ENCODE measurements around the gene LGALS9.

Gene LGALS9

GRCh38 chr17:27654136-27654535 is 23.1 kb downstream of the LGALS9 start:
- CTCF ChIA-PET: interaction anchor here (0.6 to 11.6 kb wide), 62 partner anchors 8 to 648 kb away, joined by 3 to 278 read pairs (median 4); no protein-coding TSS in a partner anchor
- H3K4me3 ChIP-seq (ENCODE audit: low read depth, low read length): no peak overlapping the region
- POLR2A ChIA-PET: interaction anchor here (1.3 kb wide), 1 partner anchor 103 kb away, joined by 4 read pairs; no protein-coding TSS in a partner anchor
- no peak overlapping the region for H3K27ac ChIP-seq (ENCODE audit: extremely low read depth, low read depth, low read length)
- H3K9me3 ChIP-seq (ENCODE audit: control insufficient read depth, insufficient read depth, low read depth, low read length): no peaks in the 10 kb centered on the region
- TF ChIP-seq ZNF280C (tag by site-specific recombination; IDR thresholded peaks at IDR 0.05): no peak
- no peak for TF ChIP-seq OVOL3 (tag by site-specific recombination; IDR thresholded peaks at IDR 0.05)
- no peak for TF ChIP-seq REPIN1 (tag by site-specific recombination; IDR thresholded peaks at IDR 0.05; ENCODE audit: low read depth)
- no peak for TF ChIP-seq SCRT1 (tag by site-specific recombination; IDR thresholded peaks at IDR 0.05; ENCODE audit: borderline replicate concordance)
- TF ChIP-seq ZNF266 (tag by site-specific recombination; IDR thresholded peaks at IDR 0.05; ENCODE audit: low read depth): no peak
- no peak for TF ChIP-seq TSHZ1 (tag by site-specific recombination; IDR thresholded peaks at IDR 0.05; ENCODE audit: borderline replicate concordance)
- no peak for TF ChIP-seq ZSCAN30 (tag by site-specific recombination; IDR thresholded peaks at IDR 0.05)
- TF ChIP-seq ZNF768 (tag by site-specific recombination; IDR thresholded peaks at IDR 0.05): no peak
- no peak for TF ChIP-seq MZF1 (tag by site-specific recombination; IDR thresholded peaks at IDR 0.05; ENCODE audit: borderline replicate concordance)
- no peak for TF ChIP-seq HIC1 (tag by site-specific recombination; IDR thresholded peaks at IDR 0.05)
- no peak for TF ChIP-seq ZNF529 (tag by site-specific recombination; IDR thresholded peaks at IDR 0.05; ENCODE audit: insufficient replicate concordance)
- no peaks in the 10 kb centered on the region for H3K36me3 ChIP-seq (ENCODE audit: control insufficient read depth in 2 of 2, insufficient read depth in 1 of 2, low read length in 2 of 2)
- no peaks in the 10 kb centered on the region for H3K4me1 ChIP-seq (ENCODE audit: control insufficient read depth, insufficient read depth, low read length)

GRCh38 chr17:27654654-27655524 is 23.9 kb downstream of the LGALS9 start:
- H3K4me3 ChIP-seq (ENCODE audit: low read depth, low read length): no peak overlapping the region
- ChIA-PET POLR2A (interaction anchor here (1.3 kb wide), 1 partner anchor 102 kb away, joined by 4 read pairs; no protein-coding TSS in a partner anchor), CTCF (interaction anchor here (0.5 to 11.6 kb wide), 76 partner anchors 8 to 647 kb away, joined by 3 to 278 read pairs (median 4); no protein-coding TSS in a partner anchor)
- H3K36me3 ChIP-seq (ENCODE audit: control insufficient read depth in 2 of 2, insufficient read depth in 1 of 2, low read length in 2 of 2): no peaks in the 10 kb centered on the region
- H3K9me3 ChIP-seq (ENCODE audit: control insufficient read depth, insufficient read depth, low read depth, low read length): no peaks in the 10 kb centered on the region
- H3K4me1 ChIP-seq (ENCODE audit: control insufficient read depth, insufficient read depth, low read length): no peaks in the 10 kb centered on the region
- no peak overlapping the region for H3K27ac ChIP-seq (ENCODE audit: extremely low read depth, low read depth, low read length)
- TF ChIP-seq ZBTB11 (tag by site-specific recombination; conservative IDR thresholded peaks at IDR 0.05; ENCODE audit: low read depth) (peak; percentile 93), CTCF (tag by site-specific recombination; IDR thresholded peaks at IDR 0.05) (peak; percentile 96), ZNF654 (tag by site-specific recombination; IDR thresholded peaks at IDR 0.05; ENCODE audit: low read depth) (peak; percentile 60), ZNF335 (tag by site-specific recombination; conservative IDR thresholded peaks at IDR 0.05) (peak; percentile 39), IKZF3 (tag by site-specific recombination; IDR thresholded peaks at IDR 0.05) (peak; percentile 39; the same call in 1 of the 2 replicates), KLF7 (tag by site-specific recombination; IDR thresholded peaks at IDR 0.05; ENCODE audit: borderline replicate concordance) (no peak), ZNF660 (tag by site-specific recombination; IDR thresholded peaks at IDR 0.05) (0 out of 2 replicates have a peak, but pooled peaks have one; percentile 42), YY2 (tag by site-specific recombination; IDR thresholded peaks at IDR 0.05) (no peak)

Measured in HEK293 (cell line).